Measurements from ENCODE around the gene FBXW9.
"Not testable (repeated sequence)": the region's sequence is repeated elsewhere in the genome, so short reads cannot be mapped to it uniquely, and the experiment has no call there.

Gene FBXW9

GRCh38 chr19:12696366-12697335 is at the start of gene FBXW9:
Gene FBXW9 (minus strand): TSS chr19:12696631. CDS start chr19:12696581, 50 bp downstream.
- peak within 1 kb of the TSS; percentile 46 for H3K27ac ChIP-seq
- DNase-seq (ENCODE audit: low read depth, low spot score) = peak; percentile 69

GRCh38 chr19:12745166-12745897 is 48.9 kb upstream of the FBXW9 start:
- DNase-seq (ENCODE audit: low read depth, low spot score) = no peak
- H3K27ac ChIP-seq = no peak overlapping the region

DNA sequence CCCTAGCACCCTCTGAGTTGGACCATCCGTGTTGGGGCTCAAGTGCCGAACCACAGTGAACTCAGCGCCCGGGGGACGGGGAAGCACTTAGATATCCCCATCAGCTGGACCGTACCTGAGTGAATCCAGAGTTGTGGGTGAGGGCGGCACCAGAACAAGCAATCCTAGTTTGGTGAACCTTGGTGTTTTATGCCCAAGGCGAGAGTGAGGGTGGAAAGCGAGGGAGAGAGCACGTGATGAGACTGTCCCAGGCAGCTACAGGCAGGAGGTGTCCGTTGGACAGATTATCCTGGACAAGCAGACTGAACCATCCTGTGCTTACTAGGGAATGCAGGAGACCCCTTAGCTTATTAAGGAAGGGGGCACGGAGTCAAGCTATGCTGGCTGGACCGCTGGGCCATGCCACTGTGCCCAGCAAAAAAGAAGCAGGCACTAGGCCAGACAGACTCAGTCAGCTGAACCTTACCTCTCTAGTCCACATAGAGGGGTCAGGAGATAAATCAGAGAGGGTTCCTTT is 41.5 kb upstream of the FBXW9 start:
- DNase-seq (ENCODE audit: low read depth, low spot score) = no peak
- peak overlapping the region; percentile 68 for H3K27ac ChIP-seq

DNA sequence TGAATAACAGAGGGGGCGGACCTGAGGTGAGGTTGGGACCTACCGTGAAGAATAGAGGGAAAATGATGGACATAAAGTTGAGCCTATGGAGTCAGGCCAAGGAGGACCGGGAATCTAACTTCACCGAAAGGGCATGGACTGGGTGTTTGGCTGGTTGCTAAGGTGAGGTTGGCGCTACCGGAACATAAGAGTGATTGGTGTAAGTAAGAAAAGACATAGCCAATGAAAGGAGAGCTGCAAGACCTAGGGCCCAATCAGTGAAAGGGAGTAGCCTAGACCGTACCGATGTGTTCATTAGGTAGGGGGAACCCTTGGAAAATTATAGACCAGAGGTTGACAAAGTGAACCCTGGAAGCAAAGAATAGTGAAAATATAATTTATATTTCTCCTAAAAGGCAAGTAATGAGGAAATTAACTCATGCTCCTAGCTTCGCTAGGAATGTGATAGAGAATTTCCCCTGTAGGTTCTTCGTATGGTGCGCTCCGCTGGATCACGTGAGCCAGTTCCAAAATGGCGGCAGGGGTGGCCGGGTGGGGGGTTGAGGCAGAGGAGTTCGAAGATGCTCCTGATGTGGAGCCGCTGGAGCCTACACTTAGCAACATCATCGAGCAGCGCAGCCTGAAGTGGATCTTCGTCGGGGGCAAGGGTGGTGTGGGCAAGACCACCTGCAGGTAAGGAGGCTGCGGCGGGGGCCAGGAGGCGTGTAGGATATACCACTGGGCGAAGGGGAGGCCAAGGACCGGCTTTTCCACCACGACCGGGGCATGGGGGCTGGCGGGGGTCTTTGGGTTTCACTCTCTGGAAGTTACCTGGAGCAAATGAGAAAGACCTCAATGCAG is 40.8 kb upstream of the FBXW9 start, which contains the start of gene GET3:
Gene GET3, plus strand, starts transcription at position 503 of the 840 bp plus-strand sequence. Its CDS starts 9 bp downstream, at position 512.
- peak; percentile 100 for DNase-seq (ENCODE audit: low read depth, low spot score)

GRCh38 chr19:12733369-12734214 is 37.2 kb upstream of the FBXW9 start:
- DNase-seq (ENCODE audit: low read depth, low spot score) = no peak

More for the DNA sequence above, 40.8 kb upstream of the FBXW9 start, which contains the start of gene GET3:
- peak within 1 kb of the TSS; percentile 68 for H3K27ac ChIP-seq

GRCh38 chr19:12731337-12731736 is 34.9 kb upstream of the FBXW9 start:
- no peak overlapping the region for H3K27ac ChIP-seq
- no peak for DNase-seq (ENCODE audit: low read depth, low spot score)

More at GRCh38 chr19:12733369-12734214, 37.2 kb upstream of the FBXW9 start:
- H3K27ac ChIP-seq = peak overlapping the region; percentile 73

DNA sequence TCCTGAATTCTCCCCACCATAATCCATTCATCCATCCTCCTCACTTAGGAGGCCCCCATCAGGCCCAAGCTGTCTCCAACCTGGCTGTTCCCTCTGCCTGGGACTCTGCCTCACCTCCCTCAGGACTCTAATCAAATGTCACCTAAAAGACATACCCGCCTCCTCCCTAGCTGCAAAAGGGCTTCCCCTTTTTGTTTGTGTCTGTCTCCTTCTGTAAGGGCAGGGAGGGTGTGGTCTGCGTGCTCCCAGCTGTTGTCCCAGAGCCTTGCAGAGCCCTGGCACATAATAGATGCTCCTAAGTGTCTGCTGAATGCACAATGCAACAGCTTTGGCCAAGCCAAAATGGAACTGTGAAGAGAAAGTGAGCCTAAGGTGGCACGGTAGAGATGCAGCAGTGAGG is 33.6 kb upstream of the FBXW9 start:
- H3K27ac ChIP-seq = no peak overlapping the region
- DNase-seq (ENCODE audit: low read depth, low spot score) = no peak

GRCh38 chr19:12727745-12728433 is 31.5 kb upstream of the FBXW9 start:
- peak overlapping the region; percentile 2 for H3K27ac ChIP-seq
- no peak for DNase-seq (ENCODE audit: low read depth, low spot score)

DNA sequence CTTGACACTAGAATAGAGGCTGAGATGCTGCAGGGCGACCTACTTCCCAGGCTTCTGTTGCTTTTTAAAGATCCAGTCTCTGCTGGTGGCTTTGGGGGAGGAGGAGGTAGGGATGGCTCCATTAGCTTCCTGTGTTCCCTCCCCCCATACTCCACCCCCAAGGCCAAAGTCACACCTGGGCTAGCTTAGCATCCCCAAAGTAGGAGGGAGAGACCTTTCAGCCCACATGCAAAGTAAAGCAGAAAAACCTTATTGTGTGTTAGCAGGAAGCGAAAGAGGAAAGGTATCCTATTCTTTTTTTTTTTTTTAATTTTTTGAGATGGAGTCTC is 30.5 kb upstream of the FBXW9 start:
- H3K27ac ChIP-seq = peak overlapping the region; percentile 7
- no peak for DNase-seq (ENCODE audit: low read depth, low spot score)

DNA sequence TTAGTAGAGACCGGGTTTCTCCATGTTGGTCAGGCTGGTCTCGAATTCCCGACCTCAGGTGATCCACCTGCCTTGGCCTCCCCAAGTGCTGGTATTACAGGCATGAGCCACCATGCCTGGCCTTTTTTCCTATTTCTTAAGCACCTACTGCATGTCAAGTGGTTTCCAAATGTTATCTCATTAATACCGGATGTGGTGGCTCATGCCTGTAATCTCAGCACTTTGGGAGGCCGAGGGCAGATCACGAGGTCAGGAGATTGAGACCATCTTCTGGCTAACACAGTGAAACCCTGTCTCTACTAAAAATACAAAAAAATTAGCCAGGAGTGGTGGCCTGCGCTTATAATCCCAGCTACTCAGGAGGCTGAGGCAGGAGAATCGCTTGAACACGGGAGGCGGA is 29.2 kb upstream of the FBXW9 start:
- not testable (repeated sequence) for DNase-seq (ENCODE audit: low read depth, low spot score); H3K27ac ChIP-seq

- no peak for DNase-seq (ENCODE audit: low read depth, low spot score)
Observed at GRCh38 chr19:12723641-12724426, 27.4 kb upstream of the FBXW9 start, which contains the start of gene TNPO2. Gene TNPO2 (minus strand): TSS chr19:12723932. CDS start chr19:12720977, 2,955 bp downstream.

DNA sequence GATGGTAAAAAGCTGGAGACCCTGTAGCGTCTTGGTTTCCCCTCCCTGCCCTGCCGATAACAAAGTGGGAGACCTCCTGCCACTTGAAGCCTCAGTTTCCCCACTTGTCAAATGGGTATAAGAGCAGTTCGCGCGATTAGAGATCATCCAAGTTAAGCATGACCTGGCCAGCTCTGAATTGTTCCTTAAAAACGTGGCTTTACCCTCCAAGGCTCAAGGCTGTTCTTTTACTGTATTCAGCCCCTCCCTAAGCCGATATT is 26.9 kb upstream of the FBXW9 start:
- H3K27ac ChIP-seq = peak overlapping the region; percentile 93
- DNase-seq (ENCODE audit: low read depth, low spot score) = no peak

More at GRCh38 chr19:12723641-12724426, 27.4 kb upstream of the FBXW9 start, which contains the start of gene TNPO2:
- H3K27ac ChIP-seq = peak within 1 kb of the TSS; percentile 93

DNA sequence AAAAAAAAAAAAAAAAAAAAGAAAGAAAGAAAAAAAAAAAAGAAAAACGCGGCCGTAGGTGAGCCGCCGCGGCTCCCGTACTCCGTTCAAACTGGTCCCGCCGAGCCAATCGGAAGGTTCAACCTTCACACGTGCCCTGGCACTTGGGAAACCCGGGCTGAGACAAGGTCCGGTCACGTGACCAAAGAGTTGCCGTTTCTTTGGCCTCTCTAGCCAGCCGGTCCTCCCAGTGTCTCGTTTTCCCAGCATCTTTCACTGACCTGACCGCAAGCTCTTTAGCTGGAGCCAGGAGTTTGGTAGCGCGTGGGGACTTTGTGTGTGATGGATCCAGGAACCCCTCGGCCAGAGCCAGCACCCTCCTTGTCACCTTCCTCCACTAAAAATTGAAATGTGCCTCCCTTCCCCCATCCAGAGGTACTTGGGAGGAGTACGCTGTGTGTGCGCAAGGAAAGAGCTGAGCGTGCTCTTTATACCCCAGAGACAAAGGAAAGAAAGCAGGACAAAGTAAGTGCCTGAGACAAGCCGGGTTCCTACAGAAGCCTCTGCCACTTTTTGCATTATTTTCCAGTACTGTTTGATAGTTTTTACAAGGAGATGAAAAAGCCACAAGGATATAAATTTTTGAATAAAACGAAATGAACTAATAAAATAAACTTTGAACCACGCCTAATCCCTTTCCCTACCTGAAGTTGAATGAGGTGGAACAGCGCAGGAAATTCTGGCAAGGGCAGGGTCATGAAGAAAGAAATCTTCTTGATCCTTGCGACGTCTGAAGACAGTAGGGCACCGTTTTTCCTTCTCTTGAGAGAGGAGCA is 26.3 kb upstream of the FBXW9 start:
- peak; percentile 97 for DNase-seq (ENCODE audit: low read depth, low spot score)
- H3K27ac ChIP-seq = peak overlapping the region; percentile 93

GRCh38 chr19:12721656-12722565 is 25.5 kb upstream of the FBXW9 start:
- H3K27ac ChIP-seq = peak overlapping the region; percentile 93
- DNase-seq (ENCODE audit: low read depth, low spot score) = no peak

DNA sequence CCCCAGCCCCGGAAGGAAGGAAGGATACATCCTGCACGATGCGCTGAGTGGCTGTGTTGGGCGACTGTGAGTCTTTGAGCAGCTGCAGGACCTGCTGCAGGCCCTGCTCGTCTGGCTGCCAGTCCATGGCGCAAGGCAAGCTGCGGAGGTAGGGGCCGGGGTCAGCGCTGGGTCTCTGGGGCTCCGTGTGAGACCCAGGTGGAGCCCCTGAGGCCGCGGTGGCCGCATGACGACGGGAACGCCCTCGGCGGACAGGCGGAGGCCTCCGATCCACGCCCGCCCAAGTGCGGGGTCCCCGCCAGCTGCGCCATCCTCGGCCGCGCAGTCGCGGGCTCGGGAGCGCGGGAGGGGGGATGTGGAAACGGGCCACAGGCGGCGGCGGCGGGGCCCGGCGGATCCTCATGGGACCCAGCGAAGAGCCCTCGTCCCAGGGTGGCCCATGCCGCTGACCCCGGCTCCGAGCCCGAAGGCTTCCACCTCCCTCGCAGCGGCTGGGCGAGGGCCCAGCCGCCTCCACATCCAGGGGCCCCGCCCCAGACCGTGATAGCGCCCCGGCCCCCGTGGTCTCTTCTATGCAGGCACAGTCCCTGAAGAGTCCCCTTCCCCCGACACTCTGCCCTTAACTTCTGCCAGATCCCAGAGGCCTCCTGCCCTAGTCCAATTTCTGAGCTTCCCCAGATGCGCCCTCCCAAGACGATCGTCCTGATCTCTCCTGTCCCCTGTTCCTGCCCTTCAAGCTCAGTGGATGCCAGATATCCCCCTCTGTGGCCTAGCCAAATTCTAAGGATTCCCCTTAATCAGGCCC is 24.6 kb upstream of the FBXW9 start:
- DNase-seq (ENCODE audit: low read depth, low spot score) = no peak
- peak overlapping the region; percentile 93 for H3K27ac ChIP-seq

Data from epithelial cell of prostate (primary cell).